Coronary artery (tissue), 2 donors: Measurements from ENCODE around the gene HIVEP1.

ENCODE experiments used
- DNase-seq: peaks from one replicate; pipeline ENCODE4 v3.0.0-alpha.2; 2017; ENCODE audit warnings: low spot score
- H3K27ac ChIP-seq, 2 donors: fragments of 200-600 bp; sonication (generic); one replicate each; pipeline ENCODE4 v1.5.1; 2016 to 2019
- H3K4me3 ChIP-seq: fragments of 200-600 bp; sonication (generic); 2 replicates; pipeline ENCODE4 v1.5.1; 2016; ENCODE audit warnings: mild to moderate bottlenecking, moderate library complexity
- TF ChIP-seq, protein P1 (sequence below): fragments of 200-600 bp; sonication (generic); IDR thresholded peaks from one replicate; pipeline ENCODE4 v1.5.1; 2019; ENCODE audit warnings: antibody characterized with exemption

HIVEP1 gene

DNA sequence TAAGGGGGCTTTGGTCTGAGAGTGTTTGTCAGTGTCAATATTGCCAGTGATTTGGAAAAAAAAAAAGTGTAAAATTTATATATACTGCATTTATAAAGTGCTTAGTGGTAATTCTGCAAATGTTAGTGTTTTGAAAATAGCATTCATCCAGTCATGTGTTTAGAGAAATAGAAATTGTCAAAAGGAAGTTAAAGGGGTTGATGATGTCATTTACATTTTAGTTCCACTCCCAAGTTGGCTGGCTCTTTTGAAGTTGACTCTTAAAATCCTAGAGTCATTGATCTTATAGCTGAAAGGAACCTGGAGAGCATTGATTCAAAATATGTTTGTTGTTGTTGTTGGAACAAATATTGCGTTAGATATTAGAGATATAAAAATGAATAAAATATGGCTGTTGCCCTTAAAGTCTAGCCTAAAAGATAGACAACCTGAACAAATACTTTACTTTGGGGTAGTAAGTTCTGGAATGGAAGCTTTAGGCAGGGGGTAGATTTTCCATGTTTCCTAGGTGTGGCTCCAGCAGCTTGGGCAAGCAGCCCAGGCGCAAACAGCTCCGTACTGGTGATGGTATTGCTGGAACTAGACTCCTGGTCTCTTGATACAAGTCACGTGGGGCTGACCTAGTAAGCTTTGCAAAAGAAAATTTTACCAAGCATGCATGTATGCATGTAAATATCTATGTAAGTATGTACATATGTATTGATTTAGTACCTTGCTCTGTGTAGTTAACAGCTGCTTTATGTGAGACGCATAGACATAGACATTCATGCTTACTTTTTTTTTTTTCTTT, 46.3 kb downstream of the HIVEP1 start:
- no peak overlapping the region for H3K4me3 ChIP-seq
- TF ChIP-seq, protein P1, sequence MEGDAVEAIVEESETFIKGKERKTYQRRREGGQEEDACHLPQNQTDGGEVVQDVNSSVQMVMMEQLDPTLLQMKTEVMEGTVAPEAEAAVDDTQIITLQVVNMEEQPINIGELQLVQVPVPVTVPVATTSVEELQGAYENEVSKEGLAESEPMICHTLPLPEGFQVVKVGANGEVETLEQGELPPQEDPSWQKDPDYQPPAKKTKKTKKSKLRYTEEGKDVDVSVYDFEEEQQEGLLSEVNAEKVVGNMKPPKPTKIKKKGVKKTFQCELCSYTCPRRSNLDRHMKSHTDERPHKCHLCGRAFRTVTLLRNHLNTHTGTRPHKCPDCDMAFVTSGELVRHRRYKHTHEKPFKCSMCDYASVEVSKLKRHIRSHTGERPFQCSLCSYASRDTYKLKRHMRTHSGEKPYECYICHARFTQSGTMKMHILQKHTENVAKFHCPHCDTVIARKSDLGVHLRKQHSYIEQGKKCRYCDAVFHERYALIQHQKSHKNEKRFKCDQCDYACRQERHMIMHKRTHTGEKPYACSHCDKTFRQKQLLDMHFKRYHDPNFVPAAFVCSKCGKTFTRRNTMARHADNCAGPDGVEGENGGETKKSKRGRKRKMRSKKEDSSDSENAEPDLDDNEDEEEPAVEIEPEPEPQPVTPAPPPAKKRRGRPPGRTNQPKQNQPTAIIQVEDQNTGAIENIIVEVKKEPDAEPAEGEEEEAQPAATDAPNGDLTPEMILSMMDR: no peak
- no peak overlapping the region for H3K27ac ChIP-seq
- DNase-seq: no peak

DNA sequence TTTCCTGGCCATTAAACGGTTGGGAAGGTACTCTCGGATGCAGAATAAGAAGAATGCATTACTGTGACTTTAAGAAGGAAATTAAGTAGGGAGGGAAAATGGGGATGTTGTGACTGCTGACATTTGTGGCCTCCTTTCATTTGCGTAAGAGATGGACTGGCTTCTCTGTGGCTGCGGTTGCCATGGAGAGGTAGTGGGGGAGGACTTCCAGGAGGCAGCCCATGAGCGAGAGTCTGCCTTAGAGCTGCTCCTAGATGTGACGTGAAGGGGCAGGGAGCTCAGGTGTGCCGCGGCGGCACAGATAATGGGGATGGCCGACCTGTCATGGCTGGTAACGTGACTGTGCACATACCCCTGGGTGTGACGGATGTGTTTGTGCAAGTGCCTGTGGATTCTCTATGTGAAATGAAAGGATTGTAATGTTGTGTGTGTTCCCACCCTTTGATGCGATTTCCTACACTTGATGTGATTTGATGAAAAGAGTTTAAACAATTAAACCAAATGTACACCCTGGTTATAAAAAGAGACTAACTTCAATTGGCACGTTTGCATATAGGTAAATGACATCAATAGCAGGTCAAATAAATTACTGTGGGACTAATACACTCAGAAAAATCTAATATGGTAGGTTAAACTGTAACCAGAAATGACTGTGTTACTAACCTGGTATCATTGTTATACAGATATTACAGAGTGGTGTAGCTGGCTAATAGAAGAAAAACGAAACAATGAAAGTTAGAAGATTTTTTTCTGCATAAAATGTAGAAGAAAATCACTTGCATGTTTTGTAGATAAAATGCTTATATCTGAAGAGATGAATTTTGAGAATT, 48.9 kb downstream of the HIVEP1 start:
- TF ChIP-seq, protein P1: no peak
- Histone ChIP-seq H3K4me3 (peak overlapping the region; percentile 25), H3K27ac (no peak overlapping the region)
- DNase-seq: no peak

DNA sequence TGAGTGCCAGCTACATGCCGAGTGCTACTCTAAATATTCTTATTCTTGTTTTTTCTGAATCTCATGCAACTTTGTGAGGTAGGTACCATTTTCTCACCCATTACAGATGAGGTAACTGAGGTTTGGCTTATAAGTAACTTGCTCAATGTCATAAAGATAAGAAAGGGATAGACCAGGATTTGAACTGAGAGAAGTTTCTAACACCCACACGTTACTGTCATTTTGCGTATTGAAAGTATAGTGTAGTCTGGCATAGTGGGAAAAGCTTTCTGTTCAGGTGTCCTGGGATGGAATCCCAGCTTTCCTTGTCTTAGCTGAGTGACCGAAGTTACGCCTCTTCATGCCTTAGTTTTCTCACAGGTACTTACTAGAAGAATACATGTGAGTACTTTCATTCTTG, 50.5 kb downstream of the HIVEP1 start:
- no peak overlapping the region for H3K27ac ChIP-seq
- no peak overlapping the region for H3K4me3 ChIP-seq
- DNase-seq: no peak
- TF ChIP-seq, protein P1: no peak

GRCh38 chr6:12064131-12064530, 52.0 kb downstream of the HIVEP1 start:
- TF ChIP-seq, protein P1: no peak
- Histone ChIP-seq H3K4me3 (no peak overlapping the region), H3K27ac (no peak overlapping the region)
- DNase-seq: no peak

- no peak for DNase-seq
- Histone ChIP-seq H3K27ac (no peak overlapping the region), H3K4me3 (no peak overlapping the region)
- TF ChIP-seq, protein P1: no peak
Measured at GRCh38 chr6:12064538-12065071, 52.5 kb downstream of the HIVEP1 start.

GRCh38 chr6:12065321-12066140, 53.4 kb downstream of the HIVEP1 start:
- TF ChIP-seq, protein P1: no peak
- H3K27ac ChIP-seq: no peak overlapping the region
- H3K4me3 ChIP-seq: no peak overlapping the region
- no peak for DNase-seq
